NK-92 (cell line): ENCODE data around the gene FBN3.
"Not testable (repeated sequence)": the region's sequence is repeated elsewhere in the genome, so short reads cannot be mapped to it uniquely, and the experiment has no call there.

Source experiments
- DNase-seq: peaks from one replicate; lab custom pipeline; 2025; ENCODE audit not compliant: unreplicated experiment; lab: John Stamatoyannopoulos, UW

FBN3 gene

DNA sequence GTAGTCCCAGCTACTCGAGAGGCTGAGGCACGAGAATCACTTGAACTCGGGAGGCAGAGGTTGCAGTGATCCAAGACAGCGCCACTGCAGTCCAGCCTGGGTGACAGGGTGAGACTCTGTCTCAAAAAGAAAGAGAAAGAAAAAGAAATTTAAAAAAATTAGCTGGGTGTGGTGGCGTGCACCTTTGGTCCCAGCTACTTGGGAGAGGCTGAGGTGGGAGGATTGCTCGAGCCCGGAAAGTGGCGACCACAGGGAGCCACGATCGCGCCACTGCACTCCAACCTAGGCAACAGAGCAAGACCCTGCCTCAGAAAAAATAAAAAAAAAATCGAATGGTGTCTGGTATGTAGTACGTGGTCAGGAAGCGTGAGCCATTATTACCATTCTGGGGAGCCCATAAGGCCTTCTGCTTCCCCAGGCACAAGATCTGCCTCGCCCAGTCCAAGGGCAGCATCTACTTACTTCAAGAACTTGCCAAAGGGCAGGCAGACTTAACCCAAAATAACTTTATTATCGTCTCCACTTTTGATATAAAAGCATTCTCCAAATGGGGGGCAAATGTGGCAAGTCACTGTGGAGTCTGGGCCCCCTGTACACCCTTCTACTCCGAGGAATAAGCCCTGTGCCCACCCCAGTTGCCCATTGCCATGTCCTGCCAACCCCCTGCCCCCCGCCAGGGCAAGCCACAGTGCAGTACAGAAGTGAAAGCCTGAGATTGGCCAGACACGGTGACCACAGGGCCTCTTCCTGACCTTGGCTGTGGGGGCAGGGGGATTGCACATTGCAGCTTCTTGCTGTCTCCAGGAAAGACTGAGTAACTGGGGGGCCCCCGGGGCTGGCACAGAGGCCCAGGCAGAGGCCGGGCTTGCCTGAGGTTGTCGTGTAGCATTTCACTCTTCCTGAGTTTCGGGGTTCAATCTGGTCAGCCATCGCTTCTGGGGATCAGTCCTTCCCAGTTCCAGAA, 84.2 kb downstream of the FBN3 start:
- no peak for DNase-seq

DNA sequence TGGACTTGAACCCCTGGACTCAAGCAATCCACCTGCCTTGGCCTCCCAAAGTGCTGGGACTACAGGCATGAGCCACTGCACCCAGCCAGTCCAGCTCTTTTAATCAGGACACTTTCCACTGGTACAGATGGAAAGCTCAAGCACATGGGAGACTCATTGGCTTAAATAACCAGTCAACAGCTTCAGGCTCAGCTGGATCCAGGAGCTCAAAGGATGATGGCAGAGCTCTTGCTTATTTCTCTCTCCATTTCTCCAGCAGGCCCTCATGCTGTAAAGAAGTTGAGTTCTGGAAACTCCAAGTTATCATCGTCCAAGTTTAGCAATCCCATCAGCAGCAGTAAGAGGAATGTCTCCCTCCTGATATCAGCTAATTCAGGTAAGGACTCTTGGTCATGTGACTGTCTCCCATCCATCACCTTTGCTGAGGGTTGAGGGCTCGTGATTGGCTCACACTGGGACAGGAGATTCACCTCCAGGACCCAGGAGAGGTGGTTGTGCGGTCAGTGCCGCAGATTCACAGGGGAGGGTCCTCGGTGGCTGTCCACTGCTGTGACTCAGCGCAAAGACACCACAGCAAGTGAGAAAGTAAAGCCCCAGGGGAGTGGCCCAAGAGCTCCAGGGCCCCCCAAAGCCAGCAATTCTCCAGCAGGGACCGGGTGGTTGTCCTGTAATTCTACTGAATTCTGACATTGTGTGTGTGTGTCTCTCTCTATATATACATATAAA, 91.7 kb downstream of the FBN3 start:
- no peak for DNase-seq

DNA sequence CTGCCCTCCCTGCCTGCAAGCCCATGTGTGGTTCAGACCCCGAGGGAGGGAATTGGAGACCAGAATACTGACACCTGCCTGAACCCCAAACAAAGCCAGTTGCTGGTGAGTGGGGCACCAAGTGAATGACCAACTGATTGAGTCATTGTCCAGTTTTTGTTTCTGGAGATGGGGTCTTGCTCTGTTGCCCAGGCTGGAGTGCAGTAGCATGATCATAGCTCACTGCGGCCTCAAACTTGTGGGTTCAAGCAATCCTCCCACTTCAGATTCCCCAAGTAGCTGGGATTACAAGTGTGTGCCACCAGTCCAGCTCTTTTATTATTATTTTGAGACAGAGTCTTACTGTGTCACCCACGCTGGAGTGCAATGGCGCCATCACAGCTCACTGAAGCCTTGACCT, 92.9 kb downstream of the FBN3 start:
- no peak for DNase-seq

DNA sequence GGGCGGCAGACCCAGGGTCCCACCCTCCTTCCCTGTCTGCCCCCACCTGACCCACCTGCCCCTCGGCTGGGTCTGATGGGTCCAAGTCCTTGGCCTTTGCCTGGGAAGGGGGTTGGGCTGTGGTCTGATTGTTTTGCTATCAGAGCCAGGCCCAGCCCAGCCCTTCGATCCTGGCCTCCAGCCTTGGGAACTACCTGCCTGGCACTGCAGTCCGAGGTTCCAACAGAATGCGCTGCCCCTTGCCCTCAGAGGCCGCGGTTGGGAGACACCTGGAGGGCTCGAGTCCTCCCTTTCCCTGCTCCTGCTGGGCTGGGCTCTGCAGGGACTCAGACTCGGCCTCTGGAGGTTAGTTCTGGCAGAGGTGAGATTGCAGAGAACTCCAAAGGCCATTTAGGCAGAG, 95.2 kb downstream of the FBN3 start:
- DNase-seq = no peak

DNA sequence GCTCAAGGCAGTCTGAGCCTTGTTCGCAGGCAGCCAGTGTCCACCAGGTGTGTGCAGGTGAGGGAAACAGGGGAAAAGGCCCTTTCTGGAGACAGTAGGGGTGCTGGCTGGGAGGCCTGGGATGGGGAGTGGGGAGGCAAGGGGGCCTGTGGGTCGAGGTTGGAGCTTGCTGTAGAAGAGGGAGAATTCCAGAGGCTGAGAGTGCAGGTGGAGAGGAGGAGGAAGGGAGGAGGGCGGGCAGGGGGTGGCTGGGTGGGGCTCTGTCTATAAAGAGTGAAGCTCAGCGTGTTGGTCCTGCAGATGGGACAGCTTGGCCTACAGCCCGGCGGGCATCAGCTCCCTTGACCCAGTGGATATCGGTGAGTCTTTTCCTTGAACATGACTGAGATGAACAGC, 96.9 kb downstream of the FBN3 start, which contains the start of gene CCL25:
CCL25 (plus strand) TSS at position 297 of the 396 bp plus-strand sequence. CDS start 290 bp downstream, outside the sequence.
- no peak for DNase-seq

DNA sequence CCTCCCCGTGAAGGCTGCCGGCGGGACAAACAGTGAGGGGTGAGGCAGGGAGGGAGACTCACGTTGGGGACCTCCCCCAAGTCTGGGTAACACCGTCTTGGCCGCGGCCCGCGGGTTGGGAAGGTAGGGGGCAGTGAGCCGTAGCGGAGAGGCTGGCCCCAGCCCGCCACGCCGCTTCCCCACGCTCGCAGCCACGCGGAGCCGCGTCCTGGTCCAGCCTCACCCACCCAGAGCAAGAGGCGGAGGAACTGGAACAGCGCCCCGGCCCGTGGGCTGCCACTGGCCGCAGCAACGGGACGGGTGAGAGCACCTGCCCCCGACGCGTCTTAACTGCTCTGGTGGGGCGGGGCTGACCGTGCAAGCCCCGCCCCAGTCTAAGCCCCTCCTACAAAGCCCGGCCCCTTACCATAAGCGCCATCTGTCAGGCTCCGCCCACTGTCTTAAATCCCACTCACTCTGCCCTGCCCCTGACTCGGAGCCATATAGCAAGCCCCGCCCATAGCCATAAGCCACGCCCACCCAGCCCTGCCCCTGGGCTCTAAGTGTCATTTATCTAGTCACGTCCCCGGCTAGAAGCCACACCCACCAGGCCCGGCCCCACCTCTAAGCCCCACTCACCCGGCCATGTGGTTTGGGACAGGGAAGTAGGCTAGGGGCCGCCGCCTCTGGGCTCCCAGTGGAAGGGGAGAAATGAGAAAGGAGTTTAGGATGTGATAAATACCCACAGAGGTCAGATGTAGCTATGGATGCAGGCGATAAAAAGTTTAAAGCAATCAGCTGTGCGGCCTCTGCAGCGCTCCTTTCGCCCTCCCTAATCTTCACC, 98.9 kb downstream of the FBN3 start:
- no peak for DNase-seq

DNA sequence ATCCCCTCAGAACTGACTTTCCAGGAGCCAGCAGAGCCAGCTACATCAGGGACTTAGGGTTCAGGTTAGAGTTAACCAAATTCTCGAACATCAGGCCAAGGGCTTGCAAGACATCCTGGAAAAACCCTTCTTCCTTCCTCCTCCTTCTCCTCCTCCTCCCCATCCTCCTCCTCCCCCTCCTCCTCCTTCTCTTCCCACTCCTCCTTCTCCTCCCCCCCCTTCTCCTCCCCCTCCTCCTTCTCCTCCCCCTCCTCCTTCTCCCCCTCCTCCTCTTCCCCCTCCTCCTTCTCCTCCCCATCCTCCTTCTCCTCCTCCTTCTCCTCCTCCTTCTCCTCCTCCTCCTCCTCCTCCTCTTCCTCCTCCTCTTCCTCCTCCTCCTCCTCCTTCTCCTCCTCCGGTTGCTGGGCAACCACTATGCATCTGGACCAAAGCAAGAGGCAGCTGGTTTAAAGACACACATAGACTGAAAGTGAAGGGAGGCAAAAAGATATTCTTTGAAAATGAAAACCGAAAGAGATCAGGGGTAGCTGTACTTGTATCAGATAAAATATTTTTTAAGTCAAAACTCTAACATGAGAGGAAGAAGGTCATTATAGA, 102.7 kb downstream of the FBN3 start:
- no peak for DNase-seq

DNA sequence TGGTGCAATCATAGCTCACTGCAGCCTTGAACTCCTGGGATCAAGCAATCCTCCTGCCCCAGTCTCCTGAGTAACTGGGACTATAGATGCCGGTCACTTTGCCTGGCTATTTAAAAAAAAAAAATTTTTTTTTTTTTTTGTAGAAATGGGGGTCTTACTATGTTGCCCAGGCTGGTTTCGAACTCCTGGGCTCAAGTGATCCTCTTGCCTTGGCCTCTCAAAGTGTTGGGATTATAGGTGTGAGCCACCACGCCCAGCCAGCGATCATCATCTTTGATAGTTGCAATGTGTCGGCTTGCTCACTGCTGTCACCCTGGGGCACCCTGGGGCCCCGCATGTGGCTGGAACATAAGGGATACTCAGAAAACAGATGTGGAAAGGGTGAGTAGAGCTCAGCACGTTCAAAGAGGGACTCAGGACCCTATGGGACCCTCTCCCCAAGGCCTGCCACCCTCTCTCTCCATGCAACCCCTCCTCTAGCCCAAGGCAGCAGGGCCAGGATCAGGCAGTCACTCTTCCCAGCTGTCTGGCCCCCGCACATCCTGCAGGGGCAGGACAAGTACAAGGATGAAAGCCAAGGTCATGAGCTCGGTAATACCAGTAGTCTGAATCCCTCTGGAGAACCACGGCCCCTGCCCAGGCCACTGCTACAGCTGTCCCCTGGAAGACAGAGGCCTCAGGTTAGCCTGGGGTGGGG, 103.4 kb downstream of the FBN3 start:
- DNase-seq = no peak

DNA sequence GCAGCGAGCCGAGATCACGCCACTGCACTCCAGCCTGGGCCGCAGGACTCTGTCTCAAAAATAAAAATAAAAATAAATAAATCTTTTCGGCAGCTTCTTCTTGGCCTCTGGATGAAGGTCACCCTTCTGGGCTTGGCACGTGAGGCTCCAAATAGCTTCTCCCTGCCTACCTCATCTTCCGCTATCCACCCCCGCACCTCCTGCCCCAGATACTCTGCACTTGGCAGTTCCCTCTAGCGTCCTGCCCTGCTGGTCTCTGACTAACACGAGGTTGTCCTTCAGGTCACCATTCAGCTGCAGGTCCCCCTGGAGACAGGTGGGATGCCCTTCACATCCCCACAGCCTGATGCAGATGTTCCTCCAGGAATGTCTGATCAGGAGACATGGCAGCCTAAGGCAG, 105.4 kb downstream of the FBN3 start:
- no peak for DNase-seq

DNA sequence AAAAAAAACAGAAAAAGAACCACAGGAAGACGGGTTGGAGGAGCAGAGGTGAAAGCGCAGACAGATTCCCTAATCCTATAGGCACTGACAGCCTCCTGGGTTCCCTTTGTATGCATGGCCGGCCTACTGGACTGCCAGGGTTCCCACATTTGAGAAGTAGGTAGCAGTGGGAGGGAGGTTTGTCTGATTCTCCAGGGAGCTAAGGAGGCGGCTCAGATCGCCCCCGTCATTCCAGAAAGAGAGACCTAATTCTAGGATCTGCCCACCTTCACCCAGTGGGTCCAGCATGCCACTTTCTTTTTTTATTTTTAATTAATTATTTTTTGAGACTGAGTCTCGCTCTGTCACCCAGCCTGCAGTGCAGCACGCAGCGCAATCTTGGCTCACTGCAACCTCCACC, 106.5 kb downstream of the FBN3 start:
- no peak for DNase-seq

DNA sequence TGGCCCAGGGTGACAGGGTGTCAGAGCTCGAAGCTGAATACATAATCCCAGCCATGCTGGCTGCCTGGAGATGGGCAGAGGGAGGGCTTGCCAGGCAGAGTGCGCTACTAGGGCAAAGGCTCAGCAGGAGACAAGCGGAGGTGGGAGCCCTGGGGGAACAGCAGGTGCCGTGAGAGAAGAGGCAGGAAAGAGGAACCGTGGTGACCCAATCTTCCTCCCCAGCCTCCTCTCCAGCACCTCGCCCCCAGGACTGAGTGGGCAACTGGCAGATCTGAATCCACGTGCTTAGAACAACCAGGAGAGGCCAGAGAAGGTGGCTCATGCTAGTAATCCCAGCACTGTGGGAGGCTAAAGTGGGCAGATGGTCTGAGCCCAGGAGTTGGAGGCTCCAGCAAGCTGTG, 107.9 kb downstream of the FBN3 start:
- no peak for DNase-seq

DNA sequence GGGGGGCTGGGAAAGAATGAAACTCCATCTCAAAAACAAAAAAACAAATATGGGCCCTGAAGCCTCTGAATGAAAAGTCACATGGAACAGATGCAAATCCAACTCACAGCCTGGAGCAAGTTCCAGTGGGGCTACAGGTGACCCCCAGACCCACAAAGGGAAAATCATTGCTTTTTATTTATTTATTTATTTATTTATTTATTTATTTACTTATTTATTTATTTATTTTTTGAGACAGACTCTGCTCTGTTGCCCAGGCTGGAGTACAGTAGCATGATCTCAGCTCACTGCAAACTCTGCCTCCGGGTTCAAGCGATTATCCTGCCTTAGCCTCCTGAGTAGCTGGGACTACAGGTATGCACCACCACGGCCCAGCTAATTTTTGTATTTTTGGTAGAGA, 110.2 kb downstream of the FBN3 start:
- no peak for DNase-seq

DNA sequence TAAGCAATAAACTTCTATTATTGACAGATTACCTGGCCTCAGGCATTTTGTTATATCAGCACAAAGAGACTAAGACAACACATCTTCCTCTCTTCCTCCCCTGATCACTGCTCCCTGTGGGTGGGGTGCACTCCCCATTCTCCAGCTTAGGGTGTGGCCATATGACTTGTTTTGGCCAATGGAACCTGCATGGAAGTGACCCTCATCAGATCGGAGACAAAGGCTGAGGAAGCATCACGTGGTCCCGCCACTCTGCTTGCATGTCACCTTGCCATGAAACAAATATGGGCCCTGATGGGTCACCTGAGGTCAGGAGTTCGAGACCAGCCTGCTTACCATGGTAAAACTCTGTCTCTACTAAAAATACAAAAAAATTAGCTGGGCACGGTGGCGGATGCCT, 110.6 kb downstream of the FBN3 start:
- DNase-seq = no peak

DNA sequence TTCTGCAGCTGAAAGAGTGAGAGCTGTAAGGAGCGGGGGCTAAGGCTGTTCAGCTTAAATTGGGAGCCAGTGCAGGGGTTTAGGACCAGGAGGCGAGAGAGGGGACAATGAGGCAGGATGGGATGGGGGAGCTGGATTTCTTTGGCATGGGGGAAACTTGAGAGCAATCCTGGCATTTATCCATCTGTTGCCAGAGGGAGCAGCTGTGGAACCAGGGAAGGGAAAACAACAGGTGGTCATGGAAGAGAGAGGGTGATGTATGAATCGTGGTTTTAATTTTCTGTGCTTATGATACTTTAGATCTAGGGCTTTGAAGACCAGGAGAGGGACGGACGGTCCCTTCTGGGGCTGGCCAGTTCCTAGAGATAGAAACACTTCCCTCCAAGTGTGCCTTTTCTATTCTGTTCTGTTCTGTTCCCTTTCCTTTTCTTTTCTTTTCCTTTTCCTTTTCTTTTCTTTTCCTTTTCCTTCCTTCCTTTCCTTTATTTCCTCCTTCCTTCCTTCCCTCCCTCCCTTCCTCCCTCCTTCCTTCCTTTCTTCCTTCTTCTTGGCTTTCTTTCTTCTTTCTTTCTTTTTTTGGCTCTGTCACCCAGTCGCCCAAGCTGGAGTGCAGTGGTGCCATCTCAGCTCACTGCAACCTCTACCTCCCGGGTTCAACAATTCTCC, 112.8 kb downstream of the FBN3 start:
- no peak for DNase-seq

DNA sequence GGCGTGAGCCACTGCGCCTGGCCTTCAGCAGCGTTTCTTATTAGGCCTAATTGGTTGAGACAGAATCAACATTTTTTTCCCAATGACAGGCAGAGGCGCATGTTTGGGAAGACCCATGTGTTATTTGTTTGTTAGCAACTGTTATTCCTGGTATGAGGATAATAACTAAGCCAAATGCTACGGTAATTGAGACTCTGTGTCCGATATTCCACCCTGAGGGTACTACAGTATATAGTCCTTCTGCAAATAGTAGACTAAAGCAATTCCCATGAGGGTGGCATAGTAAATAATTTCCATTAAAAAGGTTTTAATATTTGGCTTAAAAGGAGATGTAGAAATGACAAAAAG, 115.2 kb downstream of the FBN3 start:
- no peak for DNase-seq

DNA sequence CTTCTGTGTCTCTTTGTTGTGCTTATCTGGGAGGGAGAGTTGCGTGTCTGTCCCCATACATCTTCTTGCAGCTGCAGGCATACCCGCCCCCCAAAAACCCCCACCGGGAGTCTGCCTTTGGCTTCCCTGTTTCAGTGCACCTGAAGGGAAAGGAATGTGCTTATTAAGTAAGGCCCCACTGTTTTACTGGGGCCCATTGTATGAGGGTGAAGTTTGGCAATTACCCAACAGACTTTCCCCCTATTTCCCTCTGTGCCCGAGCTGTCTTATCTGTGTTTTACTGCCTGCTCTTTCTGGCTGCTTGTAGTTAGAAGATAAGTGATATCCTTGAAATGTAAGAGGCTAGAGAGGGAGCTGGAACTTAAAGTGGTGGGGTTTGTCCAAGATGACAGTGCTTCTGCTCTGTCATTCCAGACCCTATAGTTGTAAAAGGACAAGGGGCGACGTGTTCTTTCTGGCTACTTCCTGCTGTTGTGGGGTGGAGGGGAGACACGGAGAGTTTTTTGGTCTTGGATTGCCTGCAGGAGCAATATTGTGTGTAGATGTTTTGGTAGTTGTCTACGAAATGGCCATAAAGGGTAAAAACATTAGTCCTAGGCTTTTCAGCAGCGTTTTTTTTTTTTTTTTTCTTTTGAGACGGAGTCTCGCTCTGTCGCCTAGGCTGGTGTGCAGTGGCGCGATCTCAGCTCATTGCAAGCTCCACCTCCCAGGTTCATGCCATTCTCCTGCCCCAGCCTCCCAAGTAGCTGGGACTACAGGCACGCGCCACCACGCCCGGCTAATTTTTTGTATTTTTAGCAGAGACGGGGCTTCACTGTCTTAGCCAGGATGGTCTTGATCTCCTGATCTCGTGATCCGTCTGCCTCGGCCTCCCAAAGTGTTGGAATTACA, 115.9 kb downstream of the FBN3 start:
- DNase-seq = not testable (repeated sequence)

DNA sequence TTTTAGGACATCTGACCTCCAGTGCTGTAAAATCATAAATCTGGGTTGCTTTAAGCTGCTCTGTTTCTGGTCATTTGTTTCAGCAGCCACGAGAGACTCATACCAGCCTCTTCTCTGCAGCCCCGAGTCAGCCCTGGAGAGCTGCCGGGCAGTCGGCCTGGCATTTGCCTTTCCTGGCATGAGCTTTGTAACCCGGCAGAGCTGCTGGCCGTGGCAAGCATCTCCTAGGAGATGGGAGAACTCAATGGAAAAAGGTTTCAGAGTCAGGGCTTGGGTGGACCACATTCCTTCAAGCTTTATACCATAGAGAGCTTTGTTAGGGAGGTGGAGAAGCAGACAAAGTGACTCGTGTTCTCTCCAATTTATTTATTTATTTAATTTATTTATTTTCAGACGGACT, 118.4 kb downstream of the FBN3 start:
- no peak for DNase-seq

DNA sequence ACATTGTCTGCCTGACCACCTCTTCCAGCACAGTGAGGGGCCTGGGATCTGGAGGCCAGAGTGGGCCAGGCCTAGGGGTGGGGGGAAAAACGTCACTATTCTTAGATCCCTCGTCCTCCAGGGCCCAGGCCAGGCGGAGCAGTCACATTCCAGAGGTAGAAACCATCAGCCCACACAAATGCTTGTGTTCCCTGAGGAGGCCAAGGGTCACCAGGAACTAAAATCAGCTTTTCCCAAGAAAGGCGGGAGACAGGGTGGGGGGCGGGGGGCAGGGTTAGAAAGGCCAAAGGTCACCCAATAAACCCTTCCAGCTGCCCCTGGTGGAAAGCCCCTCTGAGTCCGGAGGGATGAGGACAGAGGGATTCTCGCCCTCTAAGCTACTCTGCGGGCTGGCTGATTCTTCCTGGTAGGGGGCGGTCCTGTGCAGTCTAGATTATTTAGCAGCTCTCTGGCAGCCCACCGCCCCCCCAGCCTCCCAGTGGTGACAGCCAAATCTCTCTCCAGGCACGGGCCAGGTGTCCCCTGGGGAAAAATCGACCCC, 120.4 kb downstream of the FBN3 start:
- DNase-seq = no peak

DNA sequence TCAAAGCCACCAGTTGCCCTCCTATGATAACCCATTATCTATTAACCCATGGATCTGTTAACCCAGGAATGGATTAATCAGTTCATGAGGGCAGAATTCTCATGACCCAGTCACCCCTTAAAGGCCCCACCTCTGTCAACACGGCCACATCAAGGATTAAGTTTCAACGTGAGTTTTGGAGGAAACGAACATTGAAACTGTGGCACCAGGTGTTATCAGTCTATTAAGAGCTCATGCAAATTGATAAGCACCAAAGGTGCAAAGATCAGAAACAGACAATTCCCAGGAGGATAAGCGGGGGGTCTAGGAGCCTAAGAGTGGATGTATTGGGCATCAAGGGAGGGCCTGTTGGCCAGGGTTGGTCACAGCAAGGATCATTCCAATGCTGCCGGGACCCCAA, 124.1 kb downstream of the FBN3 start:
- no peak for DNase-seq
